Right ventricle myocardium inferior (tissue), 1 donor: Measurements from ENCODE around the gene POU2F2. TPM values are rescaled to one million over a fixed set of nuclear protein-coding genes. Genes with fewer than 3 reads are reported as not detected.
A peak's percentile ranks its signal among the peaks of the same experiment; 100 is the strongest.

Source experiments
- ATAC-seq: fragments of 200-7000 bp; cut with Tn5 transposase; one replicate; pipeline ENCODE4 v1.9.1; 2020; ENCODE audit warnings: mild to moderate bottlenecking, moderate library complexity
- DNase-seq: peaks from one replicate; pipeline ENCODE4 v3.0.0; 2021; ENCODE audit errors: missing footprints
- intact Hi-C: fragments of 100-400 bp; cut with DNase I; formaldehyde crosslinking; loops from one replicate; pipeline ENCODE4 v1.11.0; 2022
- total RNA-seq: library from RNA; stranded (reverse); fragmentation: NEBNext Ultra II Directional; extraction: Animal tissue kit (Norgen Biotek cat#: 25700); gene quantifications from one replicate; pipeline ENCODE4 v1.2.1, GENCODE V29; 2021
- donor health status: DM: no; HTN: yes; CAD: no; lungs with severe emphysema.

The POU2F2 gene
- total RNA-seq, 1 donor from 2014 or later: 1.5 TPM

DNA sequence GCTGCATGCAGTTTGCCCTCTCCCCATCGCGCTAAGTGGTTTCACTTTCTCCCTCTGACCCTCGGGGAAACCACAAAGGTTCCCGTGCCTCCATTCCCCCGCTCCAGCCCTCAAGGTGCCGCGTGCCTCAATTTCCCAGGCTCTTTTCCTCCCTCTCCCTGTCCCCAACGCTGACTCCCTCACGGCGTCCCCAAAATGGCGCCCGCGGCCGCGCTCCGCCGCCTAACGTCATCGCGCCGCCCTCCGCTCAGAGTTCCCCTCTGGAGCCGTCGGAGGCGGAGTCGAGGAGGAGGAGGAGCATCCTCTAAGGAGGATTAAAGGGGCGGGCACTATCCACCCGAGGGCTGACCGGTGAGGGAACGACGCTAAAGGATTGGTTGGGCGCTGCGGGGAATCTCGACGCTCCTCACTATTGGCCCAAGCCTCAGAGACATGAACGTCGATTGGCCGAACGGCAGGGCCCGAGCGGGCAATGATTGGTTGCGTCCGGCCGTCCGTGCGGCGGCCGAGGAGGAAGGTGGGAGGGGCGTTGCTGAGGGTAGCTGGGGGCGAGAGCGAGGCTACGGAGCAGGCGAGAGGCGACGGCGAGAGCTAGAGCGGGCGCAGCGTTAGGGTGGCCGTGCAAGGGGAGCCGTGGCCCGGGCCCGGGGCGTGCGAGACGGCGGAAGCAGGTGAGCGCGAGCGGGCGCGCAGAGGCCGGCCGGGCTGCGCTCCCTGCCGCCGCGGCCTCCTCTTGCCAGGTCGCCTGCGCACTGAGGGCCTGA, 56.4 kb downstream of the POU2F2 start, which contains the start of gene ZNF574:
Gene ZNF574, plus strand, starts transcription at position 551 of the 764 bp plus-strand sequence. CDS start 2,441 bp downstream, outside the sequence.
- intact Hi-C loops: loop anchor here (1.0 to 2.0 kb wide), 2 partner anchors 37 to 81 kb away; partner anchors contain the start of gene ATP1A3
- DNase-seq: peak; percentile 99

DNA sequence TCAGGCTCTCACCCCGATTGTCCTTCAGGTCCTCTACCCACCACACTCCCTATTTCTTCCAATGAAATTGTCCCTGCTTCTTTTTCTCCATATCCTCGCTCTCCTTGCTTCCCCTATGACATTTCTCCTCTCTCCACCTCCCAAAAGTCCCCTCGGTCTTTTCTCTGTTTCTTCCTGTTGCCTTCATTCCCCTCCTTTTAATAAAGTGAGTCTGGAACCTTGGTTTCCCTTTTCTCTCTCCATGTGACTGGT, 57.0 kb downstream of the POU2F2 start:
- ATAC-seq (no peak), DNase-seq (no peak)
- intact Hi-C loops: loop anchor here (1.0 to 2.0 kb wide), 2 partner anchors 36 to 81 kb away; partner anchors contain the start of gene ATP1A3

More for the DNA sequence above, 56.4 kb downstream of the POU2F2 start, which contains the start of gene ZNF574:
- ATAC-seq: peak; percentile 99

- DNase-seq (no peak), ATAC-seq (no peak)
- intact Hi-C loops: loop anchor here (1.0 to 2.0 kb wide), 2 partner anchors 36 to 80 kb away; partner anchors contain the start of gene ATP1A3
These were observed 57.5 kb downstream of the POU2F2 start for GRCh38 chr19:42074513-42075363.

GRCh38 chr19:42071247-42071646, 61.0 kb downstream of the POU2F2 start:
- no peak for DNase-seq
- intact Hi-C loops: no loop called here
- no peak for ATAC-seq

DNA sequence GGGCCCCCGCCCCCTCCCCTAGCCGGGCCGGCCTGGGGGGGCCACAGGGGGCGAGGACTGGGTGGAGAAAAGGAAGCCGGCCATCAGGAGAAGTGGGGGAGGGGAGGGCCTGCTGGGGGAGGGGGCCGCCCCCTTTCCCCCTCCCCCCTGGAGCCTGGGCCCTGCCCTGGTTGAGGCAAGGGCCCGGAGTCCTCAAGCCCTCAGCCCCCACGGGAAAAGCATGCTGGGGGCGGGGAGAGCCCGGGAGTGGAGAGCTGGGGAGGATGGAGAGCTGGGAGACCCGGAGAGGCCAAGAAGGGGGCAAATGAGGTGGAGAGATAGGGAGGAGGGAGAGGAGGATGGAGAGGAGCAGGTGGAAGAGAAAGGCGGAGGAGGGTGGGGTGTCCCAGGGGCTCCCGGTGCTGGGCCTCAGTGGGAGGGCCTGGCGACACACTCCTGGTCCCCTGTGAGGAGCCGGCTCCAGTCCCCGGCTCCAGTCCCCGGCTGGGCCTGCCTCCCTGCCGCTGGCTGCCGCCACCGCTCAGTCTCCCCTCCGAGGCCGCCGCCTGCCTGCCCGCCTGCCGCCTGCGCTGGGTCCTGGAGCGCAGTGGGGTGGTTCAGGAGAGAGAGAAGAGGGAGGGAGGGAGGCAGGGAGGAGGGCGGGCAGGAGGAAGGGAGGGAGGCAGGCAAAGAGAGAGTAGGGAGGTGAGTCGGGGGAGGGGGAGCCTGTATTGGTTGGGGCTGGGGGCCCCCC, 62.5 kb downstream of the POU2F2 start, which contains the start of gene GRIK5:
Gene GRIK5, minus strand, starts transcription at position 588 of the 733 bp plus-strand sequence. CDS start 4,436 bp downstream, outside the sequence.
- DNase-seq (no peak), ATAC-seq (peak; percentile 53)
- intact Hi-C loops: no loop called here

DNA sequence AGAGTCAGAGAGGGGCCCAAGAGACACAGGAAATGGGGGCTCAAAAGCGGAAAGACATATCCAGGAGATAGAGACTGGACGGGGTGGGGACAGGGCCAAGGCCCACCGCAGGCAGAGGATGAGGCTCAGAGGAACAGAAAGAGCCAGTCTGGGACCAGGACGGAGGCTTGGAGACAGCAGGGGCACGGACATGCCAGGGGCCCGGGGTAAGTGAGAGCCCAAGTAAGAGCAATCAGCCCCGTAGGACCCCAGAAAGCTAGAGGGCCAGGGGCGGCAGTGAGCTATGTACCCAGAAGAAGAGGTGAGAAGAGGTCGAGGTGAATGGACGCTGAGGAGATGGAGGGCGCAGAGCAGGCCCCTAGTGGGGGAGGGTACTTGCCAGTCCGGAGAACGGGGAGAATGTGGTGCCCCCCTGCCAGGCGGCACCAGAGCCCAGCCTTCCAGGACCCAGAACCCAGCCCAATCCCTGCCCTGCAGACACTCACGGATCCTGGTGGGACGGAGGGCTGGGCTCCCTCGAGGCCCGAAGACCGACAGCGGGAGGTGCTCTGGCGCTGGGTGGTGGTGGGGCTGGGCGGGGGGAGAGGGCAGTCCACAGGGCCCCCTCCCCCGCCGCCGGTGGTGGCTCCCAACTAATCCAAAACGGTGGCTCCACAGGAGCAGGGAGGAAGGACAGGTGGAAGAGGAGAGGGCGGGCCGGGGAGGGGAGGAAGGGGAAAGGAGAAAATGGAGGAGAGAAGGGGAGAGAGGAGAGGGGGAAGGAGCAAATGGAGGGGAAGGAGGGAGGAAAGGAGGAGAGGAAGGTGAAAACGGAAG, 63.3 kb downstream of the POU2F2 start:
- no peak for ATAC-seq
- DNase-seq: no peak
- intact Hi-C loops: no loop called here

- DNase-seq (no peak), ATAC-seq (no peak)
- intact Hi-C loops: no loop called here
These were observed 63.9 kb downstream of the POU2F2 start for GRCh38 chr19:42068361-42068755.

- intact Hi-C loops: no loop called here
- DNase-seq (no peak), ATAC-seq (no peak)
These were observed 64.8 kb downstream of the POU2F2 start for GRCh38 chr19:42067315-42067888.

GRCh38 chr19:42066075-42066754, 66.0 kb downstream of the POU2F2 start:
- no peak for ATAC-seq

GRCh38 chr19:42065511-42065910, 66.7 kb downstream of the POU2F2 start:
- ATAC-seq: no peak
- no peak for DNase-seq
- intact Hi-C loops: no loop called here

More at GRCh38 chr19:42066075-42066754, 66.0 kb downstream of the POU2F2 start:
- intact Hi-C loops: no loop called here
- DNase-seq: no peak

DNA sequence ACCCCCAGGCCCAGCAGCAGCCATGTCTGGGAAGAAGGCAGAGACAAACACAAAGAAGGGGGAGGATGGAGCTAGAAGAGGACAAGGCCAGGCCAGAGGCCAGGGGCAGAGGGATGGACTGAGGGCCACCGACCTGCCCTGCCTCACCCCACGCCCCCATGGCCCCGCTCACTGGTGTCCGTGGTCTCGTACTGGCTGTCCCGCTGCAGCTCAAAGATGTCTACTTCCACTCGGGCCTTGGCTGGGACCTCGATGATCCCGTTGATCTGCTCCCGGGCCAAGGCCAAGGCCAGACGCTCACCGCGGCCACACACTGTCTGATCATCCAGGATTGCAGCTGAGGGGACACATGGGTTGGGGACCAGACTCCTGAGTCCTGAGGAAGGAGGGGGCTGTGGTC, 67.2 kb downstream of the POU2F2 start:
- DNase-seq: no peak
- no peak for ATAC-seq
- intact Hi-C loops: no loop called here

- no peak for ATAC-seq
- no peak for DNase-seq
- intact Hi-C loops: no loop called here
These were observed 67.8 kb downstream of the POU2F2 start for GRCh38 chr19:42064432-42064831.

- no peak for DNase-seq
- intact Hi-C loops: no loop called here
- no peak for ATAC-seq
These were observed 69.9 kb downstream of the POU2F2 start for GRCh38 chr19:42062381-42062780.

DNA sequence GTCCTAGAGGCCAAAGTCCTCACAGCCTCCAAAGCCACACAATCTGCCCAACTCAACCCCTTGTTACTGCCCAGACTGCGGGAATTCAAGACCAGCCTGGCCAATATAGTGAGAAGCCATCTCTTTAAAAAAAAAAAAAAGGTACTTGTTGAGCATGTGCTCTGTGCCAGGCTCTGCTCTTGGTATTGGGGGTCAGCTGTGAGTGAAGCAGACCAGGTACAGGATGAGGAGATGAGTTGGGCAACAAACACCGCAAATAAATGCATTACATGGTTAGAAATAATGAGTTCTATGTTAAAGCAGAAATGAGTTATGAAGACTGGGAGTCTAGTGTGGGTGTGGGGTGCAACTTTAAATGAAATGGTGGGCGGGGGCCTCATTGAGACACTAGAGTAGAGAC, 72.1 kb downstream of the POU2F2 start:
- DNase-seq (no peak), ATAC-seq (no peak)
- intact Hi-C loops: no loop called here

DNA sequence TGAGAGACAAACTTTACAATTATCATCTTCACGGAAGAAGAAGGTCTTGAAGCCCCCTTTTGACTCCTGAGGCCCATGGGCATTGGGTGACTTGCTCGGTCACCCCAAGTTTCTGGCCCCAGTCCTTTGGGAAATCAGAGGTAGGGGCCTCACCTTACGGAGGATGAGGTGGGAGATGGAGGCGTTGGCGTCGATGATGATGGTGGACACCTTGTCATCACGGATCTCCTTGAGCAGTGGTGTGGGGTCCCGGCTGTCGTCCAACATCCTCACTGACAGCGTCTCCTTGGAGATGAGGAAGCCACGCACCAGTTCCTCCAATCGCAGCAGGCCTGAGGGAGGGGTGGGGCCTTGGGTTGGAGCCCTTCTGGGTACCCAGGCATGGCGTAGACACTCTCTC, 73.0 kb downstream of the POU2F2 start:
- intact Hi-C loops: no loop called here
- ATAC-seq (no peak), DNase-seq (no peak)

DNA sequence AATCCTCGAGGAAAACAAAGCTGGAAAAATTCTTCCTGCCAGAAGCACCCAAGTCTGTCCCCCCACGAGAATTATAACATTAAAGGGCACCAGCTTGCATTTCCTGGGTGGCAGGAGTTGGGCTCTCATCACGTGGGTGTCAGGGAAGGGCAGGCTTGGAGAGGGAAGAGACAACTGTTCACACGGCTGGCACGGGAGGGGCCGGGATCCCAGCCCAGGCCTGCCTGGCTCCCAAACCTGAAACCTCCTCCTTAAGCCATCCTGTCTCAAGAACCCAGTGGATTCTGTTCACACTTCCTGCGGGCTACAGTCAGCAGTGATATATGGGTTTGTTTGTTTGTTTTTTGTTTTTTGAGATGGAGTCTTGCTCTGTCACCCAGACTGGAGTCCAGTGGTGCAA, 74.4 kb downstream of the POU2F2 start:
- intact Hi-C loops: no loop called here
- DNase-seq (no peak), ATAC-seq (no peak)

DNA sequence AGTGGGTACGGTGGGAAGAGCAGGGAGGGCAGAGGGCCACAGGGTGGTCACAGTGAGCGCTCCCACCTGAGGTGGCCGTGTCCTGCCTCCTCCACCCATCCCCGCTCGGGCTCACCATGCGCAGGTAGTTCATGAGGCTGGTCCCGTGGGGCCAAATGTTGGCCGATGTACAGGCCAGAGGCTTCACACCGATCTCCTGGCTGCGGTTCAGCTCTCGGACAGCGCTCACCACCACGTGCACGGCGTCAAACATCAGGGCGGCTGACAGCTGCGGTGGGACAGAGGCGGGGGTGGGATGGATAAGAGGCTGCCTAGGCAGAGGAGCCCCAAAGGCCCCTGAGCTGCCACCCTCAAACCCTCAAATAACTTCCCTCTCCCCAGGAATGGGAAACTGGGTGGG, 78.0 kb downstream of the POU2F2 start:
- DNase-seq (no peak), ATAC-seq (no peak)
- intact Hi-C loops: no loop called here
